Skeletal muscle tissue (tissue), 4 donors: ENCODE results near the gene VIPR2. TPM values are rescaled to one million over a fixed set of nuclear protein-coding genes. Genes with fewer than 3 reads are reported as not detected.

Source experiments
- H3K27ac ChIP-seq: one replicate; pipeline ENCODE4 v1.7.0; 2013; ENCODE audit warnings: mild to moderate bottlenecking, low read depth, low read length, inconsistent platforms
- H3K27me3 ChIP-seq, 3 donors: one replicate each; pipeline ENCODE4 v1.7.0; 2013; ENCODE audit warnings: low read length in 3 of 3; ENCODE audit not compliant: control insufficient read depth in 3 of 3, insufficient read depth in 3 of 3
- H3K36me3 ChIP-seq, 3 donors: one replicate each; pipeline ENCODE4 v1.7.0; 2013; ENCODE audit warnings: low read length in 3 of 3; ENCODE audit not compliant: control insufficient read depth in 3 of 3, insufficient read depth in 3 of 3
- H3K4me1 ChIP-seq, 3 donors: one replicate each; pipeline ENCODE4 v1.7.0; 2013; ENCODE audit warnings: low read length in 3 of 3, mild to moderate bottlenecking in 3 of 3; ENCODE audit not compliant: control insufficient read depth in 3 of 3, insufficient read depth in 3 of 3
- H3K4me3 ChIP-seq, 3 donors: one replicate each; pipeline ENCODE4 v1.7.0; 2013; ENCODE audit warnings: low read length in 3 of 3
- H3K9ac ChIP-seq, 3 donors: one replicate each; pipeline ENCODE4 v1.7.0; 2013; ENCODE audit warnings: low read length in 3 of 3, mild to moderate bottlenecking in 3 of 3, moderate library complexity in 2 of 3, low read depth in 1 of 3
- H3K9me3 ChIP-seq, 3 donors: one replicate each; pipeline ENCODE4 v1.7.0; 2013; ENCODE audit warnings: low read length in 3 of 3; ENCODE audit not compliant: control insufficient read depth in 3 of 3
- total RNA-seq: library from RNA; depleted of rRNA; stranded (reverse); fragments of >200 nt; gene quantifications from one replicate; pipeline ENCODE4 v1.2.3, GENCODE V29; 2014
- donor health status: Osteomylitis.

Gene VIPR2
- total RNA-seq, 1 donor from 2014 or later, result 6.3 TPM

- Histone ChIP-seq H3K36me3 (peaks cover under 1 to 3% (median 2%) of the 10 kb centered on the region in 3 donors), H3K9ac (peak overlapping the region; percentile 73 to 87 (median 86)), H3K4me3 (peak overlapping the region; percentile 72 to 79 (median 79)), H3K4me1 (peaks cover 4 to 19% (median 14%) of the 10 kb centered on the region in 3 donors), H3K27ac (peak overlapping the region; percentile 73), H3K27me3 (no peaks in the 10 kb centered on the region), H3K9me3 (no peaks in the 10 kb centered on the region)
Observed at GRCh38 chr7:159031135-159031701, 113.4 kb downstream of the VIPR2 start.

GRCh38 chr7:159030490-159031134 lies 114.1 kb downstream of the VIPR2 start:
- H3K9me3 ChIP-seq, result no peaks in the 10 kb centered on the region
- peak overlapping the region; percentile 73 for H3K27ac ChIP-seq
- H3K4me3 ChIP-seq, result peak overlapping the region; percentile 72 to 79 (median 79)
- H3K4me1 ChIP-seq, result peaks cover 4 to 19% (median 14%) of the 10 kb centered on the region in 3 donors
- peaks cover 0 to 1% (median under 1%) of the 10 kb centered on the region in 3 donors for H3K36me3 ChIP-seq
- H3K27me3 ChIP-seq, result peaks cover 0 to 2% (median 0%) of the 10 kb centered on the region in 3 donors
- peak overlapping the region; percentile 73 to 87 (median 86) for H3K9ac ChIP-seq

GRCh38 chr7:159028508-159029401 lies 115.9 kb downstream of the VIPR2 start:
- Histone ChIP-seq H3K27me3 (peaks cover 0 to 8% (median 5%) of the 10 kb centered on the region in 3 donors), H3K9ac (no peak overlapping the region), H3K4me1 (peaks cover 4 to 19% (median 14%) of the 10 kb centered on the region in 3 donors)

GRCh38 chr7:159027789-159028507 lies 116.7 kb downstream of the VIPR2 start:
- H3K27ac ChIP-seq, result no peak overlapping the region
- no peaks in the 10 kb centered on the region for H3K36me3 ChIP-seq
- no peak overlapping the region for H3K4me3 ChIP-seq
- peaks cover 3 to 19% (median 14%) of the 10 kb centered on the region in 3 donors for H3K4me1 ChIP-seq
- no peaks in the 10 kb centered on the region for H3K9me3 ChIP-seq
- H3K9ac ChIP-seq, result no peak overlapping the region
- H3K27me3 ChIP-seq, result peaks cover 0 to 9% (median 5%) of the 10 kb centered on the region in 3 donors

More at GRCh38 chr7:159028508-159029401, 115.9 kb downstream of the VIPR2 start:
- Histone ChIP-seq H3K4me3 (no peak overlapping the region), H3K27ac (no peak overlapping the region), H3K9me3 (no peaks in the 10 kb centered on the region), H3K36me3 (no peaks in the 10 kb centered on the region)

GRCh38 chr7:159027056-159027788 lies 117.4 kb downstream of the VIPR2 start:
- Histone ChIP-seq H3K36me3 (no peaks in the 10 kb centered on the region), H3K9me3 (no peaks in the 10 kb centered on the region), H3K4me1 (peaks cover 0 to 18% (median 14%) of the 10 kb centered on the region in 3 donors), H3K4me3 (no peak overlapping the region), H3K27me3 (peaks cover 0 to 11% (median 5%) of the 10 kb centered on the region in 3 donors), H3K9ac (no peak overlapping the region), H3K27ac (no peak overlapping the region)

GRCh38 chr7:159026271-159027055 lies 118.2 kb downstream of the VIPR2 start:
- Histone ChIP-seq H3K4me1 (peaks cover 0 to 11% (median 10%) of the 10 kb centered on the region in 3 donors), H3K9ac (no peak overlapping the region), H3K9me3 (no peaks in the 10 kb centered on the region), H3K27ac (no peak overlapping the region), H3K36me3 (no peaks in the 10 kb centered on the region), H3K4me3 (no peak overlapping the region), H3K27me3 (peaks cover 0 to 11% (median 5%) of the 10 kb centered on the region in 3 donors)

- Histone ChIP-seq H3K9ac (no peak overlapping the region), H3K4me1 (peaks cover 0 to 2% (median under 1%) of the 10 kb centered on the region in 3 donors), H3K36me3 (no peaks in the 10 kb centered on the region), H3K27ac (no peak overlapping the region), H3K27me3 (peaks cover 0 to 11% (median 5%) of the 10 kb centered on the region in 3 donors), H3K4me3 (no peak overlapping the region), H3K9me3 (no peaks in the 10 kb centered on the region)
Observed at GRCh38 chr7:159025161-159025779, 119.4 kb downstream of the VIPR2 start.

GRCh38 chr7:159024280-159024951 lies 120.3 kb downstream of the VIPR2 start:
- H3K4me1 ChIP-seq, result peaks cover 0 to 2% (median 0%) of the 10 kb centered on the region in 3 donors
- H3K4me3 ChIP-seq, result no peak overlapping the region

More at GRCh38 chr7:159024280-159024951, 120.3 kb downstream of the VIPR2 start:
- Histone ChIP-seq H3K36me3 (no peaks in the 10 kb centered on the region), H3K27me3 (peaks cover 0 to 11% (median 5%) of the 10 kb centered on the region in 3 donors), H3K9ac (no peak overlapping the region), H3K27ac (no peak overlapping the region), H3K9me3 (no peaks in the 10 kb centered on the region)
